K562 (cell line): ENCODE measurements around the gene MED15. TPM values are rescaled to one million over a fixed set of nuclear protein-coding genes. Genes with fewer than 3 reads are reported as not detected.

Experiments
- FIP1L1 ChIP-seq: fragments of 200-400 bp; formaldehyde crosslinking; IDR thresholded peaks from 2 replicates; pipeline ENCODE4 v1.6.1; 2018; ENCODE audit warnings: mild to moderate bottlenecking, low read depth, low read length; ENCODE audit not compliant: poor library complexity, severe bottlenecking
- GATA2 ChIP-seq: sonication (generic); formaldehyde crosslinking; IDR thresholded peaks from 2 replicates; pipeline ENCODE4 v1.4.0; 2020; ENCODE audit warnings: mild to moderate bottlenecking, missing genetic modification reagents
- HCFC1 ChIP-seq: IDR thresholded peaks from 2 replicates; pipeline ENCODE4 v1.6.1; 2012; ENCODE audit warnings: low read depth, low read length, improper control_type of control experiment
- HDAC1 ChIP-seq, 2 experiments: fragments of 450-650 bp; IDR thresholded peaks; 2 replicates each; pipeline ENCODE4 v1.6.1; 2016 to 2017; ENCODE audit warnings: inconsistent platforms in 1 of 2, mild to moderate bottlenecking in 1 of 2, moderate library complexity in 1 of 2
- KLF13 ChIP-seq: fragments of 450-650 bp; IDR thresholded peaks from 2 replicates; pipeline ENCODE4 v1.6.1; 2016; ENCODE audit warnings: missing genetic modification characterization, low read depth, mild to moderate bottlenecking, missing compliant biosample characterization, moderate library complexity, borderline replicate concordance
- MCM3 ChIP-seq: fragments of 450-650 bp; IDR thresholded peaks from 2 replicates; pipeline ENCODE4 v1.6.1; 2016
- POLR3A ChIP-seq: IDR thresholded peaks from 2 replicates; pipeline ENCODE4 v1.6.1; 2011; ENCODE audit warnings: borderline replicate concordance, mild to moderate bottlenecking, moderate library complexity; ENCODE audit not compliant: insufficient read length, insufficient read depth; ENCODE audit errors: extremely low read depth
- TBP ChIP-seq: optimal IDR thresholded peaks from 2 replicates; pipeline ENCODE3; 2011; ENCODE audit warnings: low read depth, low read length, improper control_type of control experiment
- ZEB2 ChIP-seq: fragments of 450-650 bp; IDR thresholded peaks from 2 replicates; pipeline ENCODE4 v1.6.1; 2016
- ZNF354B ChIP-seq: fragments of 250-450 bp; sonication (Bioruptor Pico); IDR thresholded peaks from 2 replicates; pipeline ENCODE4 v1.4.0; 2020
- ZNF384 ChIP-seq: IDR thresholded peaks from 2 replicates; pipeline ENCODE4 v1.6.1; 2012; ENCODE audit warnings: low read depth, low read length, improper control_type of control experiment
- polyA plus RNA-seq, 8 experiments: library from polyadenylated mRNA; depleted of rRNA in 4 of 8; stranded (reverse) in 5 of 8; unstranded in 3 of 8; fragments of >200 nt; fragmentation: Nextera tagmentation in 2 of 8; fragmentation: Illumina TruSeq in 1 of 8; extraction: Ambion mirVana in 2 of 8; extraction: Trizol in 1 of 8; gene quantifications; 2 replicates each; pipeline versions ENCODE4 v1.2.1 to v1.2.3, GENCODE V29; 2011 to 2014; ENCODE audit warnings: inconsistent platforms in 1 of 8, missing spikeins in 1 of 8
- total RNA-seq, 7 experiments: library from RNA; depleted of rRNA in 6 of 7; stranded (reverse); fragments of >200 nt in 6 of 7; fragmentation: Illumina TruSeq in 2 of 7; extraction: Trizol in 2 of 7; gene quantifications; 2 replicates each; pipeline versions ENCODE4 v1.2.1 to v1.2.3, GENCODE V29; 2011 to 2021; ENCODE audit warnings: low replicate concordance in 1 of 7
- TF ChIP-seq, protein P1 (sequence below): fragments of 450-650 bp; IDR thresholded peaks from 2 replicates; pipeline ENCODE4 v1.6.1; 2016; ENCODE audit warnings: antibody characterized with exemption
- TF ChIP-seq, protein P2 (sequence below): IDR thresholded peaks from 3 replicates; pipeline ENCODE4 v1.6.1; 2011; ENCODE audit warnings: borderline replicate concordance, mild to moderate bottlenecking, moderate library complexity; ENCODE audit not compliant: insufficient read length; ENCODE audit errors: extremely low read depth
- TF ChIP-seq, protein P3 (sequence below), 2 experiments: fragments of 450-650 bp in 1 of 2; sonication (generic) in 1 of 2; formaldehyde crosslinking; conservative IDR thresholded peaks; 2 replicates each; pipeline versions ENCODE4 v1.4.0 to v1.8.1; 2020 to 2022; ENCODE audit warnings: mild to moderate bottlenecking in 1 of 2, missing genetic modification reagents in 1 of 2
- TF ChIP-seq, protein P4 (sequence below): fragments of 450-650 bp; IDR thresholded peaks from 2 replicates; pipeline ENCODE4 v1.6.1; 2017; ENCODE audit warnings: antibody characterized with exemption
- TF ChIP-seq, protein P5 (sequence below), 2 experiments: fragments of 150-350 bp in 1 of 2; IDR thresholded peaks; 2 replicates each; pipeline ENCODE4 v1.6.1; 2012 to 2016; ENCODE audit warnings: low read depth in 2 of 2, low read length in 2 of 2, mild to moderate bottlenecking in 1 of 2, moderate library complexity in 1 of 2

MED15 gene
- total and polyA plus RNA-seq, 9 of the 15 experiments (the other 6 are each of a cell fraction or from before 2014, with no cell fraction given), result 4.0 to 271 (median 60.1) TPM

DNA sequence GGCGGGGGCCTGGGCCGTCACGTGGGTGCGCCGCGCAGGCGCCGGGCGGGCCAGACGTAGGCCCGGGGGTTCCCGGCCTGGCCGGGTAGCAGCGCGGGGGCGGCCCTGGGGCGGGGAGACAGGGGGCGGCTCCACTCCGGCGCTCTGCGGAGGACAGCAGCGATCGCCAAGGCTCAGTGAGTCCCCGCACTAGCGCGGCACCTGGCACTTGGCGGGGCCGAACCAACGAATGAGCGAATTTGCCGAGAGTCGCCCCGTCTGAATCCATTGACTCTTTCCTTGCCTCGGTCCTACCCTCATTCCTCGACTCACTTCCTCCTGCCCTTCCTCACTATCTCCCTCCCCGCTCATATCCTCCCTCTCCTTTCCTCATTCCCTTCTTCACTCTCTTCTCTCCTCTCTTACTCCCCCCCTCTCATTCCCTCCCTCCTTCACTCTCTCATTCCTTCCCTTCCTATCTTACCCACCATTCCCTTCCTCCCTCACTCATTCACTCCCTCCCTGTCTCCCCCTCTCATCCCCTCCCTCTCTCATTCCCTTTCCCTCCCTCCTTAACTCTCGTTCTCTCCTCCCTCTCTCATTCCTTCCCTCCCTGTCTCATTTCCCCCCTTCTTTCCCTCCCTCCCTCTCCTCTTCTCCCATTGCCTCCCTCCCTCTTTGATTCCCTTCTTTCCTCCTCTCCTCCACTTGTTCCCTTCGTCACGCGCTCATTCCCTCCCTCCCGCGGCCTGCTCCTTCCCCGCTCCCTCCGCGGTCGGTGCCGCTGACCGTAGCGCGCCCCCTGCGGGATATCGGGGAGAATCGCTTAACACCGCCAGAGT is 11.3 kb upstream of the MED15 start (continued):
- TF ChIP-seq HCFC1, result peak; percentile 70
- TF ChIP-seq ZNF354B (CRISPR knock-in tag), result peak; percentile 23; the same call in 1 of the 2 replicates
- TF ChIP-seq, protein P1, sequence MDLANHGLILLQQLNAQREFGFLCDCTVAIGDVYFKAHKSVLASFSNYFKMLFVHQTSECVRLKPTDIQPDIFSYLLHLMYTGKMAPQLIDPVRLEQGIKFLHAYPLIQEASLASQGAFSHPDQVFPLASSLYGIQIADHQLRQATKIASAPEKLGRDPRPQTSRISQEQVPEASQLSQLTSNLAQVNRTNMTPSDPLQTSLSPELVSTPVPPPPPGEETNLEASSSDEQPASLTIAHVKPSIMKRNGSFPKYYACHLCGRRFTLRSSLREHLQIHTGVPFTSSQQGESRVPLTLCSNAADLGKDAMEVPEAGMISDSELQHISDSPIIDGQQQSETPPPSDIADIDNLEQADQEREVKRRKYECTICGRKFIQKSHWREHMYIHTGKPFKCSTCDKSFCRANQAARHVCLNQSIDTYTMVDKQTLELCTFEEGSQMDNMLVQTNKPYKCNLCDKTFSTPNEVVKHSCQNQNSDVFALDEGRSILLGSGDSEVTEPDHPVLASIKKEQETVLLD, result no peak
- TF ChIP-seq, protein P2, sequence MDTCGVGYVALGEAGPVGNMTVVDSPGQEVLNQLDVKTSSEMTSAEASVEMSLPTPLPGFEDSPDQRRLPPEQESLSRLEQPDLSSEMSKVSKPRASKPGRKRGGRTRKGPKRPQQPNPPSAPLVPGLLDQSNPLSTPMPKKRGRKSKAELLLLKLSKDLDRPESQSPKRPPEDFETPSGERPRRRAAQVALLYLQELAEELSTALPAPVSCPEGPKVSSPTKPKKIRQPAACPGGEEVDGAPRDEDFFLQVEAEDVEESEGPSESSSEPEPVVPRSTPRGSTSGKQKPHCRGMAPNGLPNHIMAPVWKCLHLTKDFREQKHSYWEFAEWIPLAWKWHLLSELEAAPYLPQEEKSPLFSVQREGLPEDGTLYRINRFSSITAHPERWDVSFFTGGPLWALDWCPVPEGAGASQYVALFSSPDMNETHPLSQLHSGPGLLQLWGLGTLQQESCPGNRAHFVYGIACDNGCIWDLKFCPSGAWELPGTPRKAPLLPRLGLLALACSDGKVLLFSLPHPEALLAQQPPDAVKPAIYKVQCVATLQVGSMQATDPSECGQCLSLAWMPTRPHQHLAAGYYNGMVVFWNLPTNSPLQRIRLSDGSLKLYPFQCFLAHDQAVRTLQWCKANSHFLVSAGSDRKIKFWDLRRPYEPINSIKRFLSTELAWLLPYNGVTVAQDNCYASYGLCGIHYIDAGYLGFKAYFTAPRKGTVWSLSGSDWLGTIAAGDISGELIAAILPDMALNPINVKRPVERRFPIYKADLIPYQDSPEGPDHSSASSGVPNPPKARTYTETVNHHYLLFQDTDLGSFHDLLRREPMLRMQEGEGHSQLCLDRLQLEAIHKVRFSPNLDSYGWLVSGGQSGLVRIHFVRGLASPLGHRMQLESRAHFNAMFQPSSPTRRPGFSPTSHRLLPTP, result peak; percentile 21
- TF ChIP-seq MCM3, result no peak
- no peak for TF ChIP-seq HDAC1 (IDR thresholded peaks at IDR 0.05)
- TF ChIP-seq KLF13 (tag), result peak; percentile 96
- no peak for TF ChIP-seq ZEB2
- no peak for TF ChIP-seq POLR3A
- no peak for TF ChIP-seq GATA2 (CRISPR knock-in tag)
- TF ChIP-seq, protein P3, sequence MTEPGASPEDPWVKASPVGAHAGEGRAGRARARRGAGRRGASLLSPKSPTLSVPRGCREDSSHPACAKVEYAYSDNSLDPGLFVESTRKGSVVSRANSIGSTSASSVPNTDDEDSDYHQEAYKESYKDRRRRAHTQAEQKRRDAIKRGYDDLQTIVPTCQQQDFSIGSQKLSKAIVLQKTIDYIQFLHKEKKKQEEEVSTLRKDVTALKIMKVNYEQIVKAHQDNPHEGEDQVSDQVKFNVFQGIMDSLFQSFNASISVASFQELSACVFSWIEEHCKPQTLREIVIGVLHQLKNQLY (CRISPR knock-in tag; conservative IDR thresholded peaks at IDR 0.05), result peak in 1 of 2 experiments; percentile 92; a peak in 1 of 4 replicates
- TF ChIP-seq, protein P4, sequence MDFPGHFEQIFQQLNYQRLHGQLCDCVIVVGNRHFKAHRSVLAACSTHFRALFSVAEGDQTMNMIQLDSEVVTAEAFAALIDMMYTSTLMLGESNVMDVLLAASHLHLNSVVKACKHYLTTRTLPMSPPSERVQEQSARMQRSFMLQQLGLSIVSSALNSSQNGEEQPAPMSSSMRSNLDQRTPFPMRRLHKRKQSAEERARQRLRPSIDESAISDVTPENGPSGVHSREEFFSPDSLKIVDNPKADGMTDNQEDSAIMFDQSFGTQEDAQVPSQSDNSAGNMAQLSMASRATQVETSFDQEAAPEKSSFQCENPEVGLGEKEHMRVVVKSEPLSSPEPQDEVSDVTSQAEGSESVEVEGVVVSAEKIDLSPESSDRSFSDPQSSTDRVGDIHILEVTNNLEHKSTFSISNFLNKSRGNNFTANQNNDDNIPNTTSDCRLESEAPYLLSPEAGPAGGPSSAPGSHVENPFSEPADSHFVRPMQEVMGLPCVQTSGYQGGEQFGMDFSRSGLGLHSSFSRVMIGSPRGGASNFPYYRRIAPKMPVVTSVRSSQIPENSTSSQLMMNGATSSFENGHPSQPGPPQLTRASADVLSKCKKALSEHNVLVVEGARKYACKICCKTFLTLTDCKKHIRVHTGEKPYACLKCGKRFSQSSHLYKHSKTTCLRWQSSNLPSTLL, result no peak
- TF ChIP-seq, protein P5, sequence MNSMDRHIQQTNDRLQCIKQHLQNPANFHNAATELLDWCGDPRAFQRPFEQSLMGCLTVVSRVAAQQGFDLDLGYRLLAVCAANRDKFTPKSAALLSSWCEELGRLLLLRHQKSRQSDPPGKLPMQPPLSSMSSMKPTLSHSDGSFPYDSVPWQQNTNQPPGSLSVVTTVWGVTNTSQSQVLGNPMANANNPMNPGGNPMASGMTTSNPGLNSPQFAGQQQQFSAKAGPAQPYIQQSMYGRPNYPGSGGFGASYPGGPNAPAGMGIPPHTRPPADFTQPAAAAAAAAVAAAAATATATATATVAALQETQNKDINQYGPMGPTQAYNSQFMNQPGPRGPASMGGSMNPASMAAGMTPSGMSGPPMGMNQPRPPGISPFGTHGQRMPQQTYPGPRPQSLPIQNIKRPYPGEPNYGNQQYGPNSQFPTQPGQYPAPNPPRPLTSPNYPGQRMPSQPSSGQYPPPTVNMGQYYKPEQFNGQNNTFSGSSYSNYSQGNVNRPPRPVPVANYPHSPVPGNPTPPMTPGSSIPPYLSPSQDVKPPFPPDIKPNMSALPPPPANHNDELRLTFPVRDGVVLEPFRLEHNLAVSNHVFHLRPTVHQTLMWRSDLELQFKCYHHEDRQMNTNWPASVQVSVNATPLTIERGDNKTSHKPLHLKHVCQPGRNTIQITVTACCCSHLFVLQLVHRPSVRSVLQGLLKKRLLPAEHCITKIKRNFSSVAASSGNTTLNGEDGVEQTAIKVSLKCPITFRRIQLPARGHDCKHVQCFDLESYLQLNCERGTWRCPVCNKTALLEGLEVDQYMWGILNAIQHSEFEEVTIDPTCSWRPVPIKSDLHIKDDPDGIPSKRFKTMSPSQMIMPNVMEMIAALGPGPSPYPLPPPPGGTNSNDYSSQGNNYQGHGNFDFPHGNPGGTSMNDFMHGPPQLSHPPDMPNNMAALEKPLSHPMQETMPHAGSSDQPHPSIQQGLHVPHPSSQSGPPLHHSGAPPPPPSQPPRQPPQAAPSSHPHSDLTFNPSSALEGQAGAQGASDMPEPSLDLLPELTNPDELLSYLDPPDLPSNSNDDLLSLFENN (IDR thresholded peaks at IDR 0.05; ENCODE audit: low read depth in 2 of 2, low read length in 2 of 2), result peak in 1 of 2 experiments; percentile 84; a peak in 2 of 4 replicates
- TF ChIP-seq FIP1L1, result peak; percentile 90
- TF ChIP-seq ZNF384, result peak; percentile 88
- peak; percentile 87 for TF ChIP-seq TBP
